HTERT RPE-1 (cell line): ENCODE results near the gene SCUBE2.

ENCODE experiments used
- in situ Hi-C: fragments of 300-500 bp; cut with MboI; formaldehyde crosslinking; loops from 4 replicates; pipeline ENCODE4 v1.14.3; 2020; ENCODE audit warnings: low sequenced_read_pairs

Gene SCUBE2

DNA sequence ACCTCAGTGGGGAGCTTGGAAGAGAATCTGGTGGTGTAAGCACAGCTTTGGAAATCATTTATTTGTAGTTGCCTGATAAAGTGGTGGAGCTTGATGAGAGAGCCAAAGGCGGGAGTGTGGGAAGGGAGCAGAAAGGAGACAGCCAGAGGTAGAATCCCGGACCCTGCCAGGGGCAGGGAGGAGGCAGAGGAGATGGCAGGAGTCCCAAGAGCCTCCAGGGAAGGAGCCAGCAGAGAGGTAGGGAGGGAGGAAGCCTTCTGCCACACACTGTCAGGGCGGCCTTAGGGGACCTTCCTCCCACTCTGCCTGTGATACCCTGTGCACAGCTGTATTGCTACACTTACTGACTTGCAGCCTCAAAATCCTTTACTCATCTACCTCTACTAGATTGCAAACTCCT lies 15.4 kb downstream of the SCUBE2 start:
- in situ Hi-C loops: no loop called here

DNA sequence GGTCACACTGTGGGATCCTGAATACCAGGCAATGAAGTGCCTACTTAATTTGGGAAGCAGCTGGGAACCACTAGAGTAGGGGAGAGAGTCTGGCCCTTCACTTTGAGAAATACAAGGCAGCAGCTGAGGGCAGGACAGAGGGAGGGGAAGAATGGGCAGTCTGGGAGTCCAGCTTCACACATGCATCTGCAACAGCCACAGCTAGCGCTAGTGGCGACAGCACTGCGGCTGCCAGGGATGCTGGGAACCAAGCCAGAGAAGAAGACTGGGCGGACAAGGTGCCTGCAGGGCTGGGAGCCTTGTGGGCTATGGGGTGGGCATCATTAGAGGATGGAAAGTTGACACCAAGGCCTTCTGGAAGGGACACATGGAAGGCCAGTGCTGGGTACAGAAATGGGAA lies 15.8 kb downstream of the SCUBE2 start:
- in situ Hi-C loops: no loop called here

DNA sequence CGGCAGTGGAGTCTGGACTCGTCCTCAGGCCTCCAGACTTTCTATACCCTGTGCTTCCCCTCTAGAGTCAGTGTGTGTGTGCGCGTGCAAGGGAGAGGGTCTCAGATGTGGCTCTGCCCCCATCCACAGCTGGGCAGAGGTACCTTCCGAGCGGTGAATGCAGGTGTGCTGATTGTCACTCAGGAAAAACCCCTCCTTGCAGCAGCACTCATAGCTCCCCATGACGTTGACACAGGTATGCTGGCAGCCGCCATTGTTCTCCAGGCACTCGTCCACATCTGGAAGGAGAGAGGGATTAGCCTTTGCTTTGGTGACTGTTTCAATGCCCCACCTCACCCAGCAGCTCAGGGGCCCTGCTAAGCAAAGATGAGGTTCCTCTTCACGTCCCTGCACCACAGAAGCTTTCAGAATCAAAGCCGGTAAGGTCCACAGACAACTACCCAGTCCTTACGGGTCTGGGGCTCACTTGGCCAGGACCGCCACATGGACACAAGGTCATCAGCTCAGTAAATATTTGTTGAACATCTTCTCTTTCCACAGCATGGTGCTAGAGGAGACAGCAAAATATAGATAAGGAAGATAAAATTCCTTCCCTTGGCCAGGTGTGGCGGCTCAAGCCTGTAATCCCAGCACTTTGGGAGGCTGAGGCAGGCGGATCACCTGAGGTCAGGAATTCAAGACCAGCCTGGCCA lies 16.9 kb downstream of the SCUBE2 start:
- in situ Hi-C loops: no loop called here

DNA sequence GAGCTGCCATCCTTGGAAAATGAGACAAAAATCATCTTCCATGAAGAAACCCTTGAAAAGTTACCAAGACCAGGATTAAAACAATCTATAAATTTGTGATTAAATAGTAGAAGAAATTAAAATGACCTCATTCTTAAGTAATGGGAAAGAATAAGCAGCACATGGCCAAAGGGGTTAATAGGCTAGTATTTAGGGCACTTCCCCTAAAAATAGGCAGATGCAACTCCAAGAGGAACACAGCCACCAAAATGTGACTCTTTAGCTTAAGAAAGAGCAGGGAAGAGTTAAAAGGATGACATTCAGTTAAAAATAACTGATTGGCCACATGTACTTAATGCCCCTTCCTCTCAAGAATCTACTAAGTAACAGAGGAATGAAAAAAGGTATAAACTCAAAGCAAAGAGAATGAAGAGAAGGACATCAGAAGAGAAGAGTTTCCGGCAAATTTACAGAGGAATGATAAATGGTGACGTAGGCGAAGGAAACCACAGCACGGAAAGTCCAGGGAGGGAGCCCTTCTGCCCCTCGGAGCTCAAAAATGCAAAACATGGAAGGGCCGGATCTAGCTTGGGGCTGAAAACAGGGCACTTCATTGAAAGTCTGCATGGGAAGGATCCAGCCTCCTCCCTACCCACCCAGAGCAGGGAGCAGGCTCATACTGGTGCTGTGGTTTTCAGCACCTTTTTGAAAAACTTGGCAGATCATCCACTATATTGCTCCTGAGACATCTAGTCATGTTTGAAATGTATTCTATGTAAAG lies 17.8 kb downstream of the SCUBE2 start:
- in situ Hi-C loops: no loop called here

DNA sequence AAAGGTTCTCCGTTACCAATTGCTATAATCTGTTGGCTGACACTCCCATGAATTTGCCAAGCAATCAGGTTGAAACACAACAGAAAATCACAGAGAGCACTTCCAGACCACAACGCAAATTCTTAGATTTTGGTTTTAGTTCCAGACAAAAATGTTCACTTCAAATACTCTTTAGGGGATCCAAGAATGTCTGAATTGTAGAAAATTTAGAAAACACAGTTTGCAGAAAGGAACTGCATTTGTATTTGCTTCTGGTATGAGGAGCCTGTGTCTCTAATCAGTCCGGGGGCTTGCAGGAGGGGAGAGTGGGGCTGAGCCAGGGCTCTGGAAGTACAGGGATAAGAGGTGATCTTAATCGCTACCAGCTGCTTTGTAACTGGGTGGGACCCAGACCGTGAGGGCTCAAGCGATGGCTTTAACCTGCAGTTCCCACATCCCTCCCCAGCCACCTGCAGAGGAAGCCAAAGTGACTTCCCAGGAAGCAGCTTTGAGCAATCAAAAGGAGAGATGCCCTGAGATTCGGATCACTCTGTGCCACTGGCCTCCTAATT lies 18.7 kb downstream of the SCUBE2 start:
- in situ Hi-C loops: no loop called here

DNA sequence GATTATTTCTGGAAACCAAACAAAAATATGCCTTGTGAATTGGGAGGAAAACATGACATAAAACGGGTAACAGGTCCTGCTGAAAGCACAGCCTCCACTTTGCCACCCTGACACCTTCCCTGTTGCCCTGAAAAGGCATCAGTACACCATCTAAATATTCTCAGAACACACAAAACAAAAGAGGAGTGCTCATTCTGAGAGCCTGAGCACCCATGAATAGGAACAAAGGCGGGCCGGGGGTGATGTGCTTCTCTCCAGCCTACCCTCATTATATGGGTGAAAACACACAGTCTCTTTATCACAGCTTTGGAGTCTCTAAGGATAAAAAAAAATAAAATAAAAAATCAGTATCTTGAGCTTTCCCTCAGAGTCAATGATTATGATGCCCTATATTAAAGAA lies 19.7 kb downstream of the SCUBE2 start:
- in situ Hi-C loops: no loop called here

DNA sequence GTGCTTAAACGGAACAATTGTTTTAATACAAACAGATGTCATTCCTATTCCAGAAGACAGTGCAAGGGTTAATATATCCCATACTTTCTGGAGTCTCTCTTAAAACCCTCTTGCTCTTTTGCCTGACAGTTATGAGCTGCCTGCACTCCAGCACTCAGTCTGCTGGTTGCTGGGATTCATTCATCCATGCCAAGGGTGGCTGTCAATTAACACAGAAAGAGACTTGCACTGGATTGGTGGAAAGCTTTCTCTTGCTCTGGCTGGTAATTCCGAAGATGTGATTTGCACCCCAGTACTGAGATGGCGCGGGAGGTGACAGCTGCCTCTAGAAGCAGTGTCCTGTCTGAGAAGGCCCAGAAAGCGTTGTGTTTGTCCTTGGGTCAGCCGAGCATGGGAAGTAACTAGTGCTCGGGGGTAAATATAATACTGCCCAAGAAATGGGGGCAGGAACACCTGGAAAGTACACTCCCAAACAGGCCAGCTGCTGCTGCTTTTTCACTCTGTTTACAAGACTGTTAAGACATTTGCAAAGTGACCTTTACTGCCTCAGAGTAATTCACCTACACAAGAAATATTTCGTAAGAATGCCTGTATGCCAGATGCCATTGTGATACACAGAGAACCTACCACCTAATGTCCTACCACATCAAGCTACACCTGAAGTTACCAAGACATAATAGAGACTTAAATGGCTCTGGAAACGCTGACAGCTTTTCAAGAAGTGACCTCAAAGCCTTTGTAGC lies 20.5 kb downstream of the SCUBE2 start:
- in situ Hi-C loops: no loop called here

DNA sequence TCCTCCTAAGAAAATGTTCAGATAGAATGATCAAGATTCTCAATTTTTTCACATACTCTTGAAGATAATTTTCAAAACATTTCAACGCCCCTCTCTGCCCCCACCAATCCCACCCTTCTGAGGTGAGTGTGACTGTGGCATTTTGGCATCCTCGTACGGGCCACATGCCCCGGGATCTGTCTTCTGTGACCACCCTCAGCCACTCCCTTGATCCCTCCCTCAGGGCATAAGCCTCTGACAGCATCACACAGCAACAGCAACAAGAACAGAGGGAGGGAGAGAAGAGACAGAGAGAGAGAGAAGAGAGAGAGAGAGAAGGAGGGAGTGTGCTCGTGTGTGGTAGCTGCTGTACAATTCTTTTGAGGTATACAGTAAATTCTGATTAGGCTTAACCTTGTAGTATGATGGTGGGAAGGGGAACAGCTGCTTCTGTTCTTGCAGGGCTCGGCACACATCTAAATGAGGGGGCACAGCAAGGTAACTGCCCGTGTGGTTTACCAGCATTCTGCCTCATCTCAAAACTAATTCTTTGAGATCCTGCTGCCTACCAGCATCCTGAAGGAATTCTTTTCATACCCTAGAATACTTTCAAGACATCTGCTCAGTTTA lies 21.4 kb downstream of the SCUBE2 start:
- in situ Hi-C loops: no loop called here

DNA sequence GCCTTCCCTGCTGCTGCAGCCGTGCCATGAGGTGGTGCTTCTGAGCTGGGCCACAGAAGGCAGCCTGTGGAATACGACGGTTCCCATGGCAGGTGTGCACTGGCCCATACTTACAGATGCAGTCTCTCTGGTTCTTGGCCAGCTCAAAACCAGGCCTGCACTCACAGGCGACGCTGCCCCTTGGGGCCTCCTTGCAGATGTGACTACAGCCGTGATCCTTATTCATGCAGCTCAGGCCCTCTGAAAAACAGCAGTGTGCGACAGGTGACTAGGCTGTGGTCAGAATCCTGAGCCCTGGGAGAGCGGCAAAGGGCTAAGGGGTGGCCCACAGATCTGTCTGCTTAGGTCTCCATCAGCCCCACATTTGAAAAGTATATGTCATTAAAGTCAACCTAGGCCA lies 22.1 kb downstream of the SCUBE2 start:
- in situ Hi-C loops: no loop called here

DNA sequence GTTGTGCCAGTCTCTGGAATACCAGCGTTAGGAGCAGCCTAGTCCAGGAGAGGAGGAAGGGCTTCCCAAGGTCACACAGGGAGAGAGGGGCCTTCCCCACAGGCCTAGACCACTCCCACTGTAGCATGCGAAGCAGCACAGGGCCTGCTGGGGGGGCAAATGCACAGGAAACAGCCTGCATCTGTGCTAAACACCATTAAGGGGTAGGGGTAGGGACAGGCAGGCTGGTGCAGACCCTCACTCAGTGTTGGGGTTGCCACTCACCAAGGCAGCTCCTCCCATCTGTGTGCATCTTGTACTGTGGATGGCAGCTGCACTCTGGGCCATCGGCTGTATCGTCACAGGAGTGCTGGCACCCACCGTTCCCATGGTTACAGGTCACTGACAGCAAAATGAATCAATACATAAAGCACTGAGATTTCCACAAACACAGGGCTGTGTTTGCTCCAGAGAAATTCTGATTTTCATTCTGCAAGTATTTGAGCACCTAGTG lies 24.9 kb downstream of the SCUBE2 start:
- in situ Hi-C loops: no loop called here

DNA sequence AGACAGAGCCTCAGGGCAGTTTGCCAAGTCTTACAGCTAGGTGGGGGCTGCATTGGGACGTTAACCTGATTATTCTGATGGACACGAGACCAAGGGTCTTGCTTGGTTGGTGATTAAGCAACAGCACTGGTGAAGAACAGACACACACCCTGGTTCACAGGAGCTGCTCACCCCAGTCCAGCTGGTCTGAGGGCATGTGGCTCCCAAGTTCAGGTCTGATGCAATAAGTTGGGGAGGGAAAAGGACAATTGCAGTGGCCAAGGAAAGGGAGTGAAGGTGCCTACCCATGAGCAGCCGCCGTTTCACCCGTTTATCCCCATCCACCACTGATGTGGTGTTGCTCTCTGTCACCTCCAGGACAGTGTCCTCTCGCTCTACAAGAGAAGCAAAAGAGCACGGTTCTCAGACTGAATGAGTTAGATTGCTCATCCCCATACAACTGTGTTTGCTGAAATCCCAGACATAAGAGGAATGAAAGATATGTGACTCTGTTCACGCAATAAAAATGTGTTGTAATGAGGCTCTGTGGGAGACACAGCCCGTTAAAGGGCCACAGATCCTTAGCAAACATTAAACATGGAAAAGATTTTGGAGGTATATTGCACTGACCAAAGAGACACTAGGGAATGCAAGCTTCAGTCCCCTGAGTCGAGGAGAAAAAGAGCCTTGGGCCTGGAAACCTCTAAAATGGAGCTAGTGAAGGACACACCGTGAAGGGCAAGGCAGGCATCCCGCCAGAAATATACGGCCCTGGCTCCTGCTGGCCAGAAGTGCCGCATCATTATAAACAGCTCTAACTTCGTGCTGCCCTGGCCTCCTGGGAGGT lies 25.6 kb downstream of the SCUBE2 start:
- in situ Hi-C loops: no loop called here

DNA sequence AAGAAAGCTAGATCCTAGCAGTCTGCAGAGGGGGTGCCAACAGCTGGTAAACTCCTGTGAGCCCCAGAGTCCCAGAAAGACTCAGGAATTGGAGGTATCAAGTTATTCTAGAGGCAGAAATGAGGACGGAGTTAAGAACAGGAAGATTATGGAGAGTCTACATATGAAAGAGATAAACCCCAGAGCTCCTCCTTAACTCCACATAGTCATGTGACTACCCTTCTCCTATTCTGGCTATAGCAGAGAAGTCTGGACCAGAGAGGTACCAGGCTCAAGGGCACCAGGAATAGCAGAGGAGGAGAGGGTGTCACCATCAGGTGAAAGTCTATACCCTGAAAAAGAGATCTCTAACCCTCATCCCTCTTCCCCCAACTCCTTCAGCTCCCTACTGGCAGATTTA lies 29.6 kb downstream of the SCUBE2 start:
- in situ Hi-C loops: no loop called here

DNA sequence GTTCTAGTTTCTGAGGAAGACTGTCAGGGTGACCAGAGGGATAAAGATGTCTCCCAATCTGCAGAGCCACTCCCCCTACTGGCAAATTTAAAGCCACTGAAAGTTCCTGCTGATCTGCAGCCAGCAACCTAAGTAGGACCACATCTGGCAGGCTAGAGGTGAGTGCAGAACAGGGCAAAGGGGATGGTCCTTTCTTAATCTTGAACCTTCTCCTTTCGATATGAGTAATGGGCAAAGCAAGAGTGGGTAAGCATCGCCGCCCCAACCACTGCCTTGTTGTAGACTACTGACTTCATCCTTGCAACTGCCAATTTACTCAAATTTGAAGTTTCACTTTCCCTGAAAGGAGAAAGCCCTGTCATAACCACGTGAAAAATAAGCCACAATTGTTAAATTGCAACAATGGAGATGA lies 30.7 kb downstream of the SCUBE2 start:
- in situ Hi-C loops: no loop called here

DNA sequence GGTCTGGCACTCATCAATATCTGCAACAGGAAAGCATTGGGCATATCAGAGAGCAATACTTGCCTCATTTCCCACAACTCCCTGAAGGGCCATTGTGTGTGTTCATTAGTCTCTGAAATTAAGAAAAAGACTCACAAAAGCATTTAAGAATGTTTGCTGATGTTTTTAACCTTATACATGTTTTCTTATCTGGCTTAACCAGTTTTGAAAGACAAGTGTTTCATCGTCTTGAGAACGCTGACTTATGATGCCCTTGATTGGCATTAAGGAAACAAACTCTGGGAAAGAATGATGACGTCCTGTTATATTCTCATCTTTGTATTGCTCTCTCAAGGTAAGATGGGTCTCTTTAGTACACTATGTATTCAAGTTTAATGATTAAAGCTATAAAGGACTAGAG lies 32.0 kb downstream of the SCUBE2 start:
- in situ Hi-C loops: no loop called here

DNA sequence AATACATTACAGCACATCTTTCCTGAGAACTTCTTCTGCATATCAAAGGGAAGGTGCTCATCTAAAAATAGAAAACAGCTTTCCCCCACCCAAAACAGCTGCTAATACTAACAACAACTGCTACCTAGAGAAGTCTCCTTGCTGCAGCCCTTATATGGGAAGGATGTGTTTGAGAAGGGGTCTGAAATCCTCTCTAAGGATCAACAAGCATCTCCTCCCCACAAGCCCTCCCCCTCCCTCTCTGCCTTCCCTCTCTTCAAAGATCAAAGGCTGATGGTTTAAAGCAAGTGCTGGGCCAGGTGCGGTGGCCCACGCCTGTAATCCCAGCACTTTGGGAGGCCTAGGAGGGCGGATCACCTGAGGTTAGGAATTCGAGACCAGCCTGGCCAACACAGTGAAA lies 33.5 kb downstream of the SCUBE2 start:
- in situ Hi-C loops: no loop called here

DNA sequence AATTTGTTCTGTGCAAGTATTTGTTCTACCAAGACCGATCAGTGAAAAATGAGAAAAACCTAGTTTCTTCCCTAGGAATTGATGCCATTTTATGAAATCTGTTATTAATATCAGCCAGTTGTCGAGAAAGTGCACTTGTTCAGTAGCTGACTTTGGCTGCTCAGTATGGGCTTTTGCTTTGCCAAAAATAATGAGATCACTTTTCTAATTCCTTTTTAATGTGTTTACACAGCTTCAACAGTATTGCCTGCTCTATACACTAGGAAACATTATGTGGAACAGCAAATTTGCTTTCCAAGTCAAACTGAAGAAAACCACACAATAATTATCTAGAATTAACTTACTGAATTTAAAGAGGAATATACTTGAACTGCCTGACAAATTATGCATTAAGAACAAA lies 34.4 kb downstream of the SCUBE2 start:
- in situ Hi-C loops: no loop called here

DNA sequence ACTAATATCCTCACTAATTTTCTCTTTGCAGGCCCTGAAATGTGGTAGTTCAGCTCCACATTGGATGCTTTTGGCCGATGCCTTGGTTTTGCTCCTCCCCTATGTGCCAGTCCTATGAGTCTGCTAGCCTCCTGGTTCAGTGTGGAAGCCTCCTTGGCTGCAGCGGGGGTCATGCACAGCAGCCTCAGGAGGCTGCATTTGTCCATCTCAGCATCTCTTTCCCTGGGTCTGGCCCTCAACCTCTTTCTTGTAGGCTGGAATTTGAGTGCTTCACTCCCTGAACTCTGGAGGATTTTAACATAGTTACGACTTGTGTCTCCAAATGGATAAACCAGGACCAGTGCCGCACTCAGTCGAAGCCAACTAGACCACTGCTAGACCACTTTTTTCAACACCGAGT lies 34.9 kb downstream of the SCUBE2 start:
- in situ Hi-C loops: no loop called here

DNA sequence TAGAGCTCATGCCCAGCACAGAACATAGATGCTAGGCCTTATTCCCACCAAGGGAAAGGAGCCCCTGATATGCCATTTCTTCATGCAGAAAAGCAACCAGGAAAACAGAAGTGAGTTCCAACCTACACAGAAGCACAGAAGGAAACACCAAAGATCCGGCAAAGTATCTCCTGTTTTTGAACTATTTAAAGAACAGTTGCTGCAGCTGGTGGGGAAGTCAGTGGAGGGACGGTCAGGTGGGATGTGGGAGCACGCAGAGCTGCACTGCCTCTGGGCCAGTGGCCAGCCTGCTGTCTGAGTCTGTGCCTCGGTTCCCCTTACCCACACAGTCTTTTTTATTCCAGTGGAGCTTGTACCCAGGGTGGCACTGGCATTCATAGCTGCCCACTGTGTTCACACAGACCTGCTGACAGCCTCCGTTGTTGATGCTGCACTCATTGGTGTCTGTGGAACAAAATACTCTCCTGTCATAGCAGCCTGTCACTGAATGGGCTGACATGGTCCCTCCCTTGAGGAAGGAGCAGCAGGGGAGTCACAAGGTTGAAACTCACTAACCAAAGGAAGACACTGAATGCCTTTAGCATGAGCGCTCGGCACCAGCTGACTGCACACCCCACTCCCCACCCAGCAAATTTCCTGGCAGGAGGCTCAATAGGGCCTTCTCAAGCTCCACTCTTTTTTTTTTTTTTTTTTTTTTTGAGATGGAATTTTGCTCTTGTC lies 37.9 kb downstream of the SCUBE2 start:
- in situ Hi-C loops: no loop called here

DNA sequence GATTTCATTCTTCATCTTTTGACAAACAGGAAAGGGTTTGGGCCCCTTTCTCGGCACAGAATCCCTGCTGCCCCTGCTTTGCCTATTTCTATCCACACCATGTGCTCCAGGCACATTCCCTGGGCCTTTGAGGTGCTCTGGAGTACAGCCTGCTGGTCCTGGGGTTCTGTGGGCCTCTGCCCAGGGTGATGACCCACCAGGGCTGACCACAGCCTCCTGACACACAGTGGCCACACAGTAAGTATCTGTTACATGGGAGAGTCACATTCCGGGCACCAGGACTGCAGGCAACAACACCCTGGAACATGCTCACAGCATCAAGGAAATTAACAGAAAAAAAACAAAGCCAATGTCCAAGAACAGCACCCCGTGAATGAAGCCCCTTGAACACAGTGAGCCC lies 39.1 kb downstream of the SCUBE2 start:
- in situ Hi-C loops: no loop called here

DNA sequence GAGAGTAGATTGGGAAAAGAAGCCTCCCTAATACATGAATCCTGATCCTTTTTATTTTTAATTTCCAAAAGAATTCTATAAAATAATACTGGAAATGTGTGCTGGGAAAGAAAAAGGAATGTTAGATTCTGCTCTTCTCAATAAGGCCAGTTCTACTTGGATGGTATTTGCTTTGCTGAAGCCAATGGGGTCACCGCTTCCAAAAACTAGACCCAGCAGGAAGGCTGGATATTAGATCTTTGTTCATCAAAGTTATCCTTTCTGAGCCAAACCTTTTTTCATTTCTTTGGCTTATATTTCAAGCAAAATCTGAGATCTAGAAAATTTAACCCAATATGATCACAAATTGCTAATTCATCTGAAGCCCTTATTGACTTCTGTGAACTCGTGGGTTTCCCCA lies 41.4 kb downstream of the SCUBE2 start:
- in situ Hi-C loops: no loop called here
